ENCODE data around the gene RELN. TPM values are rescaled to one million over a fixed set of nuclear protein-coding genes. Genes with fewer than 3 reads are reported as not detected.

The RELN gene
- total and polyA plus RNA-seq, 5 donors from 2014 or later: not detected

GRCh38 chr7:103680161-103681144 lies 309.0 kb downstream of the RELN start:
- DNase-seq (no peak), ATAC-seq (ENCODE audit: low read depth in 2 of 2) (no peak)
- no peaks in the 10 kb centered on the region for H3K9me3 ChIP-seq (ENCODE audit: control insufficient read depth in 2 of 2, low read length in 2 of 2)
- no peaks in the 10 kb centered on the region for H3K36me3 ChIP-seq (ENCODE audit: control insufficient read depth, insufficient read depth, low read length)
- no peaks in the 10 kb centered on the region for H3K27me3 ChIP-seq (ENCODE audit: control insufficient read depth, insufficient read depth, low read length)
- H3K4me1 ChIP-seq (ENCODE audit: control insufficient read depth, insufficient read depth, low read length, poor library complexity, severe bottlenecking): no peaks in the 10 kb centered on the region
- no peak overlapping the region for H3K4me3 ChIP-seq (ENCODE audit: low read depth, low read length)
- Mint-ChIP-seq H3K4me3 (no peak overlapping the region), H3K9me3 (peaks cover 0 to 10% (median 0%) of the 10 kb centered on the region in 7 donors), H3K27ac (peak overlapping the region in 1 of 3 donors; percentile 54), H3K27me3 (peaks cover 9% of the 10 kb centered on the region), H3K36me3 (no peaks in the 10 kb centered on the region), H3K4me1 (no peaks in the 10 kb centered on the region)
- H3K27ac ChIP-seq (ENCODE audit: insufficient read depth, low read length, poor library complexity, severe bottlenecking): no peak overlapping the region

GRCh38 chr7:103679151-103680132 lies 310.0 kb downstream of the RELN start:
- H3K27me3 ChIP-seq (ENCODE audit: control insufficient read depth, insufficient read depth, low read length): no peaks in the 10 kb centered on the region
- peaks cover 0 to 10% (median 0%) of the 10 kb centered on the region in 7 donors for H3K9me3 Mint-ChIP-seq

GRCh38 chr7:103668279-103668941 lies 321.0 kb downstream of the RELN start:
- Mint-ChIP-seq H3K4me1 (no peaks in the 10 kb centered on the region), H3K27ac (no peak overlapping the region), H3K4me3 (no peak overlapping the region), H3K27me3 (no peaks in the 10 kb centered on the region), H3K9me3 (peaks cover 0 to 2% (median 0%) of the 10 kb centered on the region in 7 donors), H3K36me3 (no peaks in the 10 kb centered on the region)
- no peak for DNase-seq
- ATAC-seq (ENCODE audit: low read depth in 2 of 2): no peak
- Histone ChIP-seq H3K4me1 (ENCODE audit: control insufficient read depth, insufficient read depth, low read length, poor library complexity, severe bottlenecking) (no peaks in the 10 kb centered on the region), H3K27me3 (ENCODE audit: control insufficient read depth, insufficient read depth, low read length) (peaks cover 2% of the 10 kb centered on the region), H3K9me3 (ENCODE audit: control insufficient read depth in 2 of 2, low read length in 2 of 2) (no peaks in the 10 kb centered on the region), H3K27ac (ENCODE audit: insufficient read depth, low read length, poor library complexity, severe bottlenecking) (no peak overlapping the region), H3K36me3 (ENCODE audit: control insufficient read depth, insufficient read depth, low read length) (no peaks in the 10 kb centered on the region), H3K4me3 (ENCODE audit: low read depth, low read length) (no peak overlapping the region)

More at GRCh38 chr7:103679151-103680132, 310.0 kb downstream of the RELN start:
- no peaks in the 10 kb centered on the region for H3K4me1 ChIP-seq (ENCODE audit: control insufficient read depth, insufficient read depth, low read length, poor library complexity, severe bottlenecking)
- H3K4me1 Mint-ChIP-seq: no peaks in the 10 kb centered on the region
- H3K27ac ChIP-seq (ENCODE audit: insufficient read depth, low read length, poor library complexity, severe bottlenecking): no peak overlapping the region
- DNase-seq (no peak), ATAC-seq (ENCODE audit: low read depth in 2 of 2) (no peak)
- no peaks in the 10 kb centered on the region for H3K36me3 ChIP-seq (ENCODE audit: control insufficient read depth, insufficient read depth, low read length)
- H3K36me3 Mint-ChIP-seq: no peaks in the 10 kb centered on the region
- no peak overlapping the region for H3K27ac Mint-ChIP-seq
- no peaks in the 10 kb centered on the region for H3K9me3 ChIP-seq (ENCODE audit: control insufficient read depth in 2 of 2, low read length in 2 of 2)
- H3K4me3 Mint-ChIP-seq: no peak overlapping the region
- peaks cover 11% of the 10 kb centered on the region for H3K27me3 Mint-ChIP-seq
- H3K4me3 ChIP-seq (ENCODE audit: low read depth, low read length): no peak overlapping the region

- ATAC-seq (ENCODE audit: low read depth in 2 of 2) (no peak), DNase-seq (no peak)
- H3K4me3 Mint-ChIP-seq: no peak overlapping the region
- no peak overlapping the region for H3K27ac Mint-ChIP-seq
- no peaks in the 10 kb centered on the region for H3K4me1 Mint-ChIP-seq
- no peaks in the 10 kb centered on the region for H3K9me3 Mint-ChIP-seq
- no peaks in the 10 kb centered on the region for H3K36me3 ChIP-seq (ENCODE audit: control insufficient read depth, insufficient read depth, low read length)
- no peak overlapping the region for H3K4me3 ChIP-seq (ENCODE audit: low read depth, low read length)
- H3K27me3 ChIP-seq (ENCODE audit: control insufficient read depth, insufficient read depth, low read length): peaks cover 2% of the 10 kb centered on the region
- H3K27ac ChIP-seq (ENCODE audit: insufficient read depth, low read length, poor library complexity, severe bottlenecking): no peak overlapping the region
- no peaks in the 10 kb centered on the region for H3K9me3 ChIP-seq (ENCODE audit: control insufficient read depth in 2 of 2, low read length in 2 of 2)
- peaks cover 4% of the 10 kb centered on the region for H3K27me3 Mint-ChIP-seq
- H3K36me3 Mint-ChIP-seq: no peaks in the 10 kb centered on the region
- no peaks in the 10 kb centered on the region for H3K4me1 ChIP-seq (ENCODE audit: control insufficient read depth, insufficient read depth, low read length, poor library complexity, severe bottlenecking)
Measured at GRCh38 chr7:103666326-103666725, 323.1 kb downstream of the RELN start.

- no peaks in the 10 kb centered on the region for H3K4me1 ChIP-seq (ENCODE audit: control insufficient read depth, insufficient read depth, low read length, poor library complexity, severe bottlenecking)
- ATAC-seq (ENCODE audit: low read depth in 2 of 2) (no peak), DNase-seq (no peak)
- H3K36me3 ChIP-seq (ENCODE audit: control insufficient read depth, insufficient read depth, low read length): no peaks in the 10 kb centered on the region
- no peak overlapping the region for H3K27ac ChIP-seq (ENCODE audit: insufficient read depth, low read length, poor library complexity, severe bottlenecking)
- peaks cover 2% of the 10 kb centered on the region for H3K27me3 ChIP-seq (ENCODE audit: control insufficient read depth, insufficient read depth, low read length)
- Mint-ChIP-seq H3K27me3 (peaks cover 4% of the 10 kb centered on the region), H3K27ac (no peak overlapping the region), H3K36me3 (no peaks in the 10 kb centered on the region), H3K9me3 (no peaks in the 10 kb centered on the region), H3K4me3 (no peak overlapping the region), H3K4me1 (no peaks in the 10 kb centered on the region)
- H3K4me3 ChIP-seq (ENCODE audit: low read depth, low read length): no peak overlapping the region
- no peaks in the 10 kb centered on the region for H3K9me3 ChIP-seq (ENCODE audit: control insufficient read depth in 2 of 2, low read length in 2 of 2)
Measured at GRCh38 chr7:103664577-103664976, 324.9 kb downstream of the RELN start.

- H3K36me3 Mint-ChIP-seq: no peaks in the 10 kb centered on the region
- H3K9me3 Mint-ChIP-seq: no peaks in the 10 kb centered on the region
- H3K4me1 Mint-ChIP-seq: no peaks in the 10 kb centered on the region
- H3K36me3 ChIP-seq (ENCODE audit: control insufficient read depth, insufficient read depth, low read length): no peaks in the 10 kb centered on the region
- H3K4me1 ChIP-seq (ENCODE audit: control insufficient read depth, insufficient read depth, low read length, poor library complexity, severe bottlenecking): no peaks in the 10 kb centered on the region
- ATAC-seq (ENCODE audit: low read depth in 2 of 2) (no peak), DNase-seq (no peak)
- no peaks in the 10 kb centered on the region for H3K9me3 ChIP-seq (ENCODE audit: control insufficient read depth in 2 of 2, low read length in 2 of 2)
- H3K27me3 ChIP-seq (ENCODE audit: control insufficient read depth, insufficient read depth, low read length): no peaks in the 10 kb centered on the region
- no peak overlapping the region for H3K27ac Mint-ChIP-seq
- no peak overlapping the region for H3K4me3 Mint-ChIP-seq
- peaks cover 4% of the 10 kb centered on the region for H3K27me3 Mint-ChIP-seq
- H3K4me3 ChIP-seq (ENCODE audit: low read depth, low read length): no peak overlapping the region
- no peak overlapping the region for H3K27ac ChIP-seq (ENCODE audit: insufficient read depth, low read length, poor library complexity, severe bottlenecking)
Measured at GRCh38 chr7:103660455-103661371, 328.7 kb downstream of the RELN start.

All from CD4-positive, CD25-positive, alpha-beta regulatory T cell (primary cell).